Measurements from ENCODE around the gene PAGR1. TPM values are rescaled to one million over a fixed set of nuclear protein-coding genes. Genes with fewer than 3 reads are reported as not detected.

PAGR1 gene
- polyA plus RNA-seq, 1 of the 3 experiments (the other 2 are of a cell fraction), result 57.7 TPM

Small RNA genes within 50 kb of the gene (small RNA-seq; reads per million reads assigned to genes)
- gene AC009133.6 (0 reads per million in 7 experiments), gene AC120114.4 (0 reads per million in 7 experiments)

Other genes with a start within 250 kb of the PAGR1 start
- gene SPN, start 152.9 kb upstream of the PAGR1 start, polyA plus RNA-seq (2012; rRNA removed), result 0.10 and 0.13 TPM in 2 replicates
- 12.5 and 12.6 TPM in 2 replicates for gene QPRT, start 137.0 kb upstream of the PAGR1 start, polyA plus RNA-seq (2012; rRNA removed)
- not detected in 2 replicates for gene C16orf54, start 70.2 kb upstream of the PAGR1 start, polyA plus RNA-seq (2012; rRNA removed)
- not detected in 2 replicates for gene ZG16, start 37.9 kb upstream of the PAGR1 start, polyA plus RNA-seq (2012; rRNA removed)
- 63.8 and 64.1 TPM in 2 replicates for gene KIF22, start 25.4 kb upstream of the PAGR1 start, polyA plus RNA-seq (2012; rRNA removed)
- gene MAZ, start 9.6 kb upstream of the PAGR1 start, polyA plus RNA-seq (2012; rRNA removed), result 117 and 163 TPM in 2 replicates
- gene PRRT2, start 4.0 kb upstream of the PAGR1 start, polyA plus RNA-seq (2012; rRNA removed), result 28.1 and 29.3 TPM in 2 replicates
- gene MVP, start 4.3 kb downstream of the PAGR1 start, polyA plus RNA-seq (2012; rRNA removed), result 198 and 222 TPM in 2 replicates
- 90.7 and 94.8 TPM in 2 replicates for gene CDIPT, start 47.1 kb downstream of the PAGR1 start, polyA plus RNA-seq (2012; rRNA removed)
- gene SEZ6L2, start 83.4 kb downstream of the PAGR1 start, polyA plus RNA-seq (2012; rRNA removed), result 26.6 and 59.8 TPM in 2 replicates
- 29.0 and 35.1 TPM in 2 replicates for gene ASPHD1, start 84.3 kb downstream of the PAGR1 start, polyA plus RNA-seq (2012; rRNA removed)
- 28.5 and 31.0 TPM in 2 replicates for gene KCTD13, start 110.1 kb downstream of the PAGR1 start, polyA plus RNA-seq (2012; rRNA removed)
- 95.0 and 101 TPM in 2 replicates for gene TMEM219, start 145.9 kb downstream of the PAGR1 start, polyA plus RNA-seq (2012; rRNA removed)
- gene TAOK2, start 157.7 kb downstream of the PAGR1 start, polyA plus RNA-seq (2012; rRNA removed), result 21.9 and 23.1 TPM in 2 replicates
- gene HIRIP3, start 179.5 kb downstream of the PAGR1 start, polyA plus RNA-seq (2012; rRNA removed), result 15.4 and 18.9 TPM in 2 replicates
- 43.9 and 46.6 TPM in 2 replicates for gene INO80E, start 180.1 kb downstream of the PAGR1 start, polyA plus RNA-seq (2012; rRNA removed)
- 10.3 and 10.4 TPM in 2 replicates for gene DOC2A, start 194.9 kb downstream of the PAGR1 start, polyA plus RNA-seq (2012; rRNA removed)
- gene C16orf92, start 207.0 kb downstream of the PAGR1 start, polyA plus RNA-seq (2012; rRNA removed), result not detected in 2 replicates
- 2.3 and 3.8 TPM in 2 replicates for gene TLCD3B, start 215.1 kb downstream of the PAGR1 start, polyA plus RNA-seq (2012; rRNA removed)
- gene ALDOA, start 249.6 kb downstream of the PAGR1 start, polyA plus RNA-seq (2012; rRNA removed), result 437 and 641 TPM in 2 replicates